Adipocyte (in vitro differentiated cells): Measurements from ENCODE around the gene GRAMD1B.

Experiments
- DNase-seq: peaks from one replicate; pipeline ENCODE4 v3.0.0-alpha.2; 2015; ENCODE audit warnings: low read depth
- H3K27me3 ChIP-seq: replicated peaks from 2 replicates; pipeline ENCODE4 v1.7.0; 2013; ENCODE audit warnings: mild to moderate bottlenecking, low read length, moderate library complexity; ENCODE audit not compliant: control insufficient read depth, insufficient read depth
- H3K36me3 ChIP-seq: 2 replicates; pipeline ENCODE4 v1.7.0; 2013; ENCODE audit warnings: low read length, mild to moderate bottlenecking, moderate library complexity; ENCODE audit not compliant: control insufficient read depth, insufficient read depth, severe bottlenecking
- H3K4me1 ChIP-seq: 2 replicates; pipeline ENCODE4 v1.7.0; 2013; ENCODE audit warnings: mild to moderate bottlenecking, low read length, moderate library complexity; ENCODE audit not compliant: control insufficient read depth, insufficient read depth
- H3K4me3 ChIP-seq: 2 replicates; pipeline ENCODE4 v1.7.0; 2013; ENCODE audit warnings: mild to moderate bottlenecking, low read length, moderate library complexity
- H3K9ac ChIP-seq: 2 replicates; pipeline ENCODE4 v1.7.0; 2013; ENCODE audit warnings: mild to moderate bottlenecking, low read length, moderate library complexity
- H3K9me3 ChIP-seq: 2 replicates; pipeline ENCODE4 v1.7.0; 2013; ENCODE audit warnings: mild to moderate bottlenecking, low read length, moderate library complexity; ENCODE audit not compliant: control insufficient read depth

The GRAMD1B gene

GRCh38 chr11:123413636-123414035, 16.4 kb upstream of the GRAMD1B start:
- H3K36me3 ChIP-seq: no peaks in the 10 kb centered on the region
- H3K4me3 ChIP-seq: no peak overlapping the region
- no peak for DNase-seq
- H3K9ac ChIP-seq: no peak overlapping the region
- peaks cover 4% of the 10 kb centered on the region for H3K27me3 ChIP-seq
- H3K4me1 ChIP-seq: no peaks in the 10 kb centered on the region
- H3K9me3 ChIP-seq: no peaks in the 10 kb centered on the region

- Histone ChIP-seq H3K4me3 (no peak overlapping the region), H3K9me3 (no peaks in the 10 kb centered on the region), H3K9ac (no peak overlapping the region), H3K36me3 (no peaks in the 10 kb centered on the region), H3K27me3 (peaks cover 7% of the 10 kb centered on the region), H3K4me1 (no peaks in the 10 kb centered on the region)
- no peak for DNase-seq
Observed at GRCh38 chr11:123416566-123416965, 13.5 kb upstream of the GRAMD1B start.

DNA sequence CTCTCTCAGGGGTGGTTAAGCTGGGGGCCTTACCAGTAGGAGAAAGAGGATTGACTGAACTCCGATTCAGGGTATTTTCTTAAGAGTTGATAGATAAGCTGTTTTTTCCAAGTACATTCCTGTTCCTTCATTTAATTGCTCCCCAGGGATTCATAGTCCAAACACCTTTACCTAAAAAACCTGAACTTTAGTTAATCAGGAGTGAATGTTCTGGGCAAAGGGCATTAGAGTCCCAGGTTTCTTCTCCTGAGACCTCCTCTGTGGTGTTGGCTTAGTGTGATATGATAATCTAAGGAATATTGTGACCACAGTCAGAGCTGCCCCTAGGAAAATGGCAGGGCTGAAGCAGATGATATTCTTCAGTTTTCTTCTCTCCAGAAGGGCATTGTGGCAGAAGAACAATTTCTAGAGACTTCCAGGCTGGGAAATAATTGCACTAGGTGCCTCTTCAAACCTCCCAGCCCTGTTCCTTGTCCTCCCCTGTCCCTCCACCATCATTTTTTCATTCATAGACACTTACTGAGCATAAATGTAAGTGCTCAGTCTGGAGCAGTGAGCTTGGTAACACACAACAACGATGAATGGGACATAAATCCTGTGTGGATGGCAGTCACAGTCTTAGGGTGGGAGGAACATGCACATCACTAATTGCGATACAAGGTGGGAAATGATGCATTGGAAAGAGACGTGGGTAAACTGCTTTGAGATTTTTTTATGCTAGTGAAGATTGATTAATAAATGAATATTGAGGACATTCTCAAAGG, 11.5 kb upstream of the GRAMD1B start:
- H3K27me3 ChIP-seq: peaks cover 7% of the 10 kb centered on the region
- no peak overlapping the region for H3K4me3 ChIP-seq
- no peak overlapping the region for H3K9ac ChIP-seq
- H3K9me3 ChIP-seq: no peaks in the 10 kb centered on the region
- no peaks in the 10 kb centered on the region for H3K4me1 ChIP-seq
- H3K36me3 ChIP-seq: no peaks in the 10 kb centered on the region
- DNase-seq: no peak

DNA sequence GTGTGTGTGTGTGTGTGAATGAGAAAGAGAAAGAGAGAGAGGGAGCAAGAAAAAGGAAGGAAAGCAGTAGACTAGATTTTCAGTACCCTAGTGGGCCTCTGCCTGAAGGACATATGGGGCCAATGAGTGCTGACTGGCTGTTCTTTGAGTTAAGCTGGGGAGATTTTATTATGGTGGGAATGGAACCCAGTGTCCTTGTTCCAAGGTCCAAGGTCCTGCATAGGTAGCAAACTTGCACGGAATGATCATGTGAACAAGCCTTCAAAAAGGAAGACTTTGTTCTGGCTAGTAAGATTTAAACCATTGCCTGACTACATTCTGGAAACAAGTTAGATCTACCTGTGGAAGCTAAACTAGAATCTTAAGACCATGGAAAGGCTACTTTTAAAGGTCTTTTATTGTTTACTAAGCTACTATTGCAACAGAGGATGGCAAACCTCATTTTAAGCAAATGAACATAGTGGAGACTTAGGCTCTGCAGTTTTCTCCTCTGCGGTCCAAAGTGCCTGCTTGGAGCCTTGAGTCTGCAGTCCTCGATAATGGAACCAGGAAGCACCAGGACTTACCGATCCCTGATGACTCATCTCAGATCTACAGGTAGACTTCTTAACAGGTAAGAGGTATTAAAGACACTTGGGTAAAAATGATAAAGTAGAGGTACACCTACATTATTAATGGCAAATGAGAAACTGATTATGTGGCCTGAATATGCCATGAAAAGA, 10.2 kb upstream of the GRAMD1B start:
- peaks cover 7% of the 10 kb centered on the region for H3K27me3 ChIP-seq
- no peak for DNase-seq
- no peaks in the 10 kb centered on the region for H3K9me3 ChIP-seq
- H3K9ac ChIP-seq: no peak overlapping the region
- H3K4me3 ChIP-seq: no peak overlapping the region
- H3K4me1 ChIP-seq: no peaks in the 10 kb centered on the region
- H3K36me3 ChIP-seq: no peaks in the 10 kb centered on the region

GRCh38 chr11:123421589-123421988, 8.5 kb upstream of the GRAMD1B start:
- H3K4me3 ChIP-seq: no peak overlapping the region
- no peaks in the 10 kb centered on the region for H3K36me3 ChIP-seq
- no peaks in the 10 kb centered on the region for H3K9me3 ChIP-seq
- H3K27me3 ChIP-seq: peaks cover 14% of the 10 kb centered on the region
- H3K9ac ChIP-seq: no peak overlapping the region
- DNase-seq: no peak
- no peaks in the 10 kb centered on the region for H3K4me1 ChIP-seq

DNA sequence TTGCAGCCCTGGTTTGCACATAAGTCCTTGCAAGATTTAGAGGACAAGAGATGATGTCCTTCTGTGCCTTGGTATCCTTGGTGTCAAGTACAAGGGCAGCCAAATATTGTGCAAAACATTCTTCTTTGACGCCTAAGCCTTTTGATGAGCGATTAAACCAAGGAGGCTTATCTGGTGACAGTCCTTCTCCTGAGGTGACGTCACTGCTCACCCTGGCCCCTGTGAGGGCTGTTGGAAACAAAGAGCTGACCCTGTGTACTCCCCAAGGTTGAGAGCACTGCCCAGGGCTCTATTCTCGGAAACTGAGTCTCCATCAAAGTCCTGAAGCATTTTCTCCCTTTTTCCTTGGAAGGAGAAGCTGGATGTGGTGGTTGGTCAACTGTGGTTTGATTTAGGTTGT, 4.7 kb upstream of the GRAMD1B start:
- Histone ChIP-seq H3K9ac (no peak overlapping the region), H3K36me3 (no peaks in the 10 kb centered on the region), H3K4me3 (no peak overlapping the region), H3K27me3 (peaks cover 7% of the 10 kb centered on the region), H3K4me1 (peaks cover 21% of the 10 kb centered on the region), H3K9me3 (no peaks in the 10 kb centered on the region)
- DNase-seq: no peak

GRCh38 chr11:123426789-123427188, 3.3 kb upstream of the GRAMD1B start:
- H3K27me3 ChIP-seq: peaks cover 7% of the 10 kb centered on the region
- H3K4me1 ChIP-seq: peaks cover 28% of the 10 kb centered on the region
- no peak for DNase-seq

GRCh38 chr11:123427405-123427804, 2.7 kb upstream of the GRAMD1B start:
- H3K4me3 ChIP-seq: no peak overlapping the region
- H3K27me3 ChIP-seq: peaks cover 7% of the 10 kb centered on the region
- no peaks in the 10 kb centered on the region for H3K36me3 ChIP-seq
- H3K9me3 ChIP-seq: no peaks in the 10 kb centered on the region
- no peak overlapping the region for H3K9ac ChIP-seq
- DNase-seq: no peak
- H3K4me1 ChIP-seq: peaks cover 28% of the 10 kb centered on the region

More at GRCh38 chr11:123426789-123427188, 3.3 kb upstream of the GRAMD1B start:
- no peak overlapping the region for H3K4me3 ChIP-seq
- no peak overlapping the region for H3K9ac ChIP-seq
- H3K9me3 ChIP-seq: no peaks in the 10 kb centered on the region
- no peaks in the 10 kb centered on the region for H3K36me3 ChIP-seq

DNA sequence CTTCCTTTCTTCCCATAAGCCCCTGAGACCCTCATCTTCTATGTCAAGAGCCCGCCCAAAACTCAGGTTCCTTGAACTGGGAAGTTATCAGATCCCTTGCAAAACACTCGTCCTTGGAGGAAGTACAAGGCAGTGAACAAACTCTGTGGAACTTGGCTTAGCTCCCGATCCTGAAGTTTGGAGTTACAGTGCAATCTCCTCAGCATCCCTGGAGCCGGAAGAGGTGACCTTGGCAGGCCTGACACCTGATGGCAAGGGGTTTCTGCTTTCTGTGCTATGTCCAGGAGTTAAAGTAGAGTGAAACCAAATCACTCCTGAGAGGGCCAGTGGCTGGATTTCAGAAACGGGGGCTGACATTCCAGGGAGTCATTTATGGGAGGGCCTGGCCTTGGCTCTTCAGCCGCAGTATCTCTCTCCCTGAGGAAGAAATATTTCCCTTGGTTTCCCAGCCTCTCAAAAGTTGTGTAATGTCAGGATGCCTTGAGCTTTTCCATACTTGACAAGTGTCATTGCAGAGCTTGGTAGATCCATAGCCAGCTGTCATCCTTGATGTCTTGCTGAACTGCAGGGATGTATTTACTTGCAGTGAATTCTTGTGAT, 1.9 kb upstream of the GRAMD1B start:
- Histone ChIP-seq H3K27me3 (peaks cover 7% of the 10 kb centered on the region), H3K4me1 (peaks cover 28% of the 10 kb centered on the region), H3K4me3 (no peak overlapping the region), H3K9me3 (no peaks in the 10 kb centered on the region), H3K36me3 (no peaks in the 10 kb centered on the region), H3K9ac (no peak overlapping the region)
- no peak for DNase-seq

DNA sequence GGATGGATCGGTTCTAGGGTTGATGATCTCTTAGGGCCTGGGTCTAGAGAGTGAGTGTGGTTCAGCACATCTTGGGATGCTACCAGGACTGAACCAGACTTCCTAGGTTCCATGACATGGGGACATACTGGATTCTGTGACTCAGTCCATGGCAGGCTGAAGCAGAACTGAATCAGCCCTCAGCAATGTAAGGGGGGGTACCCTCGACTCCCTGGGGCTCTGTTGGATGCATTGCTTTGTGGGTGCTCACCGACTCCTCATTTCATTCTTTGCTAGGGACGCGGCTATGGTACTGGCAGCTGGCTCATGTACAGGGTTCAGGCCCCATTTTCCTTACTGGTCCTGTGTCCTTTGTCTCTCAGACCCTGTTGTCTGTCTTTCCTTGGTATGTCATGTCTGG, 733 bp upstream of the GRAMD1B start:
- Histone ChIP-seq H3K4me3 (peak overlapping the region; percentile 88), H3K4me1 (peaks cover 28% of the 10 kb centered on the region), H3K9ac (peak overlapping the region; percentile 13), H3K27me3 (peaks cover 7% of the 10 kb centered on the region), H3K9me3 (no peaks in the 10 kb centered on the region), H3K36me3 (no peaks in the 10 kb centered on the region)
- DNase-seq: peak; percentile 58

- Histone ChIP-seq H3K9ac (peak overlapping the region; percentile 76), H3K4me1 (peaks cover 35% of the 10 kb centered on the region), H3K4me3 (peak overlapping the region; percentile 88), H3K27me3 (no peaks in the 10 kb centered on the region), H3K36me3 (no peaks in the 10 kb centered on the region), H3K9me3 (no peaks in the 10 kb centered on the region)
- peak; percentile 60 for DNase-seq
Observed at GRCh38 chr11:123430721-123431497, 840 bp downstream of the GRAMD1B start.
